GM12878 (cell line): Measurements from ENCODE around the gene FAM81B. TPM values are rescaled to one million over a fixed set of nuclear protein-coding genes. Genes with fewer than 3 reads are reported as not detected.

Experiments used
- ATAC-seq: fragments of 200-7000 bp; cut with Tn5 transposase; 3 replicates; pipeline ENCODE4 v1.9.1; 2020; ENCODE audit warnings: mild to moderate bottlenecking, moderate library complexity
- BruUV-seq: library from RNA; stranded (reverse); fragments of 400-500 nt; replicated peaks from 2 replicates; lab custom pipeline; 2021; lab: Mats Ljungman, UMichigan
- CTCF ChIA-PET: fragments of 300-600 bp; sonication (Branson Sonifier 250); formaldehyde crosslinking; extraction: SDS; loops from one replicate; lab custom pipeline; 2021; ENCODE audit warnings: inconsistent platforms; lab: Yijun Ruan, JAX
- POLR2A ChIA-PET: fragments of 350-600 bp; formaldehyde crosslinking; extraction: SDS; loops from one replicate; lab custom pipeline; 2021; ENCODE audit warnings: inconsistent platforms; lab: Charles Lee
- RAD21 ChIA-PET: fragments of 300-600 bp; sonication (Branson Sonifier 250); formaldehyde crosslinking; loops from one replicate; lab custom pipeline; 2023; ENCODE audit warnings: antibody characterized with exemption; ENCODE audit not compliant: unreplicated experiment; lab: Charles Lee
- SMC1A ChIA-PET: fragments of 300-600 bp; sonication (Branson Sonifier 250); formaldehyde crosslinking; loops from one replicate; lab custom pipeline; 2023; ENCODE audit not compliant: unreplicated experiment, uncharacterized antibody; lab: Charles Lee
- DNase-seq: peaks from one replicate; pipeline ENCODE4 v3.0.0-alpha.2; 2011; ENCODE audit warnings: low read depth, low spot score
- FAIRE-seq: peaks from 3 replicates; lab custom pipeline; 2011; peaks lifted over from hg19 to GRCh38; lab: Jason Lieb, UNC
- H2AFZ ChIP-seq: 2 replicates; pipeline ENCODE4 v1.6.0; 2011; ENCODE audit warnings: low read depth, low read length, control low read depth; ENCODE audit not compliant: control insufficient read depth
- H3K27ac ChIP-seq: 2 replicates; pipeline ENCODE4 v1.5.1; 2011; ENCODE audit warnings: control low read depth; ENCODE audit not compliant: control insufficient read depth, insufficient read depth
- H3K27me3 ChIP-seq, 2 experiments: replicated peaks in 1 of 2; 2 replicates each; pipeline versions ENCODE4 v1.6.0 to v1.6.1; 2011; ENCODE audit warnings: low read length in 1 of 2; ENCODE audit not compliant: control insufficient read depth in 2 of 2, insufficient read depth in 2 of 2
- H3K36me3 ChIP-seq, 2 experiments: 2 replicates each; pipeline ENCODE4 v1.5.1; 2011; ENCODE audit warnings: low read length in 1 of 2; ENCODE audit not compliant: control insufficient read depth in 2 of 2, insufficient read depth in 2 of 2
- H3K4me1 ChIP-seq: 2 replicates; pipeline ENCODE4 v1.6.1; 2011; ENCODE audit warnings: mild to moderate bottlenecking, low read length, moderate library complexity, mixed read lengths; ENCODE audit not compliant: control insufficient read depth, insufficient read depth
- H3K4me2 ChIP-seq: 2 replicates; pipeline ENCODE4 v1.6.0; 2011; ENCODE audit warnings: control low read depth; ENCODE audit not compliant: control insufficient read depth, insufficient read depth
- H3K4me3 ChIP-seq: fragments of 200-600 bp; sonication (generic); 2 replicates; pipeline ENCODE4 v1.5.1; 2016
- H3K79me2 ChIP-seq: 2 replicates; pipeline ENCODE4 v1.6.0; 2011; ENCODE audit warnings: low read length; ENCODE audit not compliant: control insufficient read depth, insufficient read depth
- H3K9ac ChIP-seq: 2 replicates; pipeline ENCODE4 v1.8.0; 2011; ENCODE audit warnings: low read length, control low read depth, mixed read lengths; ENCODE audit not compliant: control insufficient read depth, insufficient read depth
- H3K9me3 ChIP-seq: replicated peaks from 3 replicates; pipeline ENCODE4 v1.5.1; 2011; ENCODE audit warnings: mild to moderate bottlenecking, low read length; ENCODE audit not compliant: control insufficient read depth, insufficient read depth
- H4K20me1 ChIP-seq: 2 replicates; pipeline ENCODE4 v1.6.0; 2011; ENCODE audit not compliant: control insufficient read depth, insufficient read depth
- SRF ChIP-seq, 2 experiments: IDR thresholded peaks; 2 replicates each; pipeline ENCODE4 v1.6.1; 2011; ENCODE audit warnings: low read depth in 2 of 2, low read length in 2 of 2, mild to moderate bottlenecking in 1 of 2, moderate library complexity in 1 of 2
- ZSCAN29 ChIP-seq: fragments of 450-650 bp; IDR thresholded peaks from 2 replicates; pipeline ENCODE4 v1.6.1; 2017; ENCODE audit warnings: mild to moderate bottlenecking, moderate library complexity
- WGBS: methylation state at CpG from one replicate; pipeline ENCODE4 v1.1.6; 2016; ENCODE audit warnings: low lambda C conversion rate; ENCODE audit not compliant: insufficient replicate concordance, insufficient coverage; ENCODE audit errors: missing lambda C conversion rate; 5-methylcytosine and 5-hydroxymethylcytosine counted together
- in situ Hi-C: fragments of 300-500 bp; cut with MboI; formaldehyde crosslinking; loops from 9 replicates; pipeline ENCODE4 v1.14.3; 2018; ENCODE audit warnings: mixed read lengths
- intact Hi-C: fragments of 100-400 bp; cut with micrococcal nuclease; formaldehyde crosslinking; loops from one replicate; pipeline ENCODE4 v1.14.2; 2022; ENCODE audit not compliant: unreplicated experiment
- polyA plus RNA-seq, 11 experiments: library from polyadenylated mRNA; depleted of rRNA in 4 of 11; unstranded in 6 of 11; stranded (reverse) in 5 of 11; fragments of >200 nt; fragmentation: Nextera tagmentation in 4 of 11; fragmentation: Illumina TruSeq in 1 of 11; extraction: Ambion mirVana in 4 of 11; extraction: Trizol in 1 of 11; gene quantifications; 1 replicate in 1 of 11; 2 replicates in 10 of 11; pipeline versions ENCODE4 v1.2.1 to v1.2.3, GENCODE V29; 2011 to 2016; ENCODE audit warnings: inconsistent platforms in 2 of 11, missing spikeins in 2 of 11, low read depth in 1 of 11
- total RNA-seq, 4 experiments: library from RNA; depleted of rRNA in 3 of 4; stranded (reverse); fragments of >200 nt in 3 of 4; fragmentation: Illumina TruSeq in 1 of 4; extraction: Trizol in 1 of 4; gene quantifications; 2 replicates each; pipeline versions ENCODE4 v1.2.1 to v1.2.3, GENCODE V29; 2013 to 2021
- TF ChIP-seq, protein P1 (sequence below): fragments of 450-650 bp; formaldehyde crosslinking; IDR thresholded peaks from 2 replicates; pipeline ENCODE4 v1.4.0; 2020; ENCODE audit warnings: mild to moderate bottlenecking, moderate library complexity
- TF ChIP-seq, protein P2 (sequence below): IDR thresholded peaks from 2 replicates; pipeline ENCODE4 v1.6.1; 2012; ENCODE audit warnings: low read depth, low read length, improper control_type of control experiment

FAM81B gene
- total and polyA plus RNA-seq, 10 of the 15 experiments (the other 5 are each of a cell fraction or from before 2014, with no cell fraction given) = not detected

DNA sequence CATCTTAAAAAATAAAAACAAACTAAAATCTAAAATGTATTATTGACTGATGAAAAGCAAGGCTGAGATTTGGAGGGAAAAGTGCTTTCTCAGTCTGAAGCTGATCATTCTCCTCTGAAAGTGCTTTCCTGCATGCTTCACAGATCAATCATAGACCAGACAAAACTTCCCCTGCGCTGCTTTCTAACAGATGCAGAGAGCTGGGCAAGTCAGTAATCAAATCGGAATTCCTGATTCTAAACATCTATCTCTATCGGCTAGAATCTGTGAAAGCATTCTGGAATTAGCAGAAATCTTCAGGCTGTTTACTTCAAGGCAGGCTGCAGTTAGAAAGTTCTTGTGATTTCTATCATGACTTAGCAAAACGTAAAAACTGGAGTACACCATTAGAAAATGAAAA lies 15.6 kb upstream of the FAM81B start (continued):
- TF ChIP-seq, protein P1, sequence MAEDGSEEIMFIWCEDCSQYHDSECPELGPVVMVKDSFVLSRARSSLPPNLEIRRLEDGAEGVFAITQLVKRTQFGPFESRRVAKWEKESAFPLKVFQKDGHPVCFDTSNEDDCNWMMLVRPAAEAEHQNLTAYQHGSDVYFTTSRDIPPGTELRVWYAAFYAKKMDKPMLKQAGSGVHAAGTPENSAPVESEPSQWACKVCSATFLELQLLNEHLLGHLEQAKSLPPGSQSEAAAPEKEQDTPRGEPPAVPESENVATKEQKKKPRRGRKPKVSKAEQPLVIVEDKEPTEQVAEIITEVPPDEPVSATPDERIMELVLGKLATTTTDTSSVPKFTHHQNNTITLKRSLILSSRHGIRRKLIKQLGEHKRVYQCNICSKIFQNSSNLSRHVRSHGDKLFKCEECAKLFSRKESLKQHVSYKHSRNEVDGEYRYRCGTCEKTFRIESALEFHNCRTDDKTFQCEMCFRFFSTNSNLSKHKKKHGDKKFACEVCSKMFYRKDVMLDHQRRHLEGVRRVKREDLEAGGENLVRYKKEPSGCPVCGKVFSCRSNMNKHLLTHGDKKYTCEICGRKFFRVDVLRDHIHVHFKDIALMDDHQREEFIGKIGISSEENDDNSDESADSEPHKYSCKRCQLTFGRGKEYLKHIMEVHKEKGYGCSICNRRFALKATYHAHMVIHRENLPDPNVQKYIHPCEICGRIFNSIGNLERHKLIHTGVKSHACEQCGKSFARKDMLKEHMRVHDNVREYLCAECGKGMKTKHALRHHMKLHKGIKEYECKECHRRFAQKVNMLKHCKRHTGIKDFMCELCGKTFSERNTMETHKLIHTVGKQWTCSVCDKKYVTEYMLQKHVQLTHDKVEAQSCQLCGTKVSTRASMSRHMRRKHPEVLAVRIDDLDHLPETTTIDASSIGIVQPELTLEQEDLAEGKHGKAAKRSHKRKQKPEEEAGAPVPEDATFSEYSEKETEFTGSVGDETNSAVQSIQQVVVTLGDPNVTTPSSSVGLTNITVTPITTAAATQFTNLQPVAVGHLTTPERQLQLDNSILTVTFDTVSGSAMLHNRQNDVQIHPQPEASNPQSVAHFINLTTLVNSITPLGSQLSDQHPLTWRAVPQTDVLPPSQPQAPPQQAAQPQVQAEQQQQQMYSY = no peak
- TF ChIP-seq SRF (IDR thresholded peaks at IDR 0.05; ENCODE audit: low read depth in 2 of 2, low read length in 2 of 2) = no peak

DNA sequence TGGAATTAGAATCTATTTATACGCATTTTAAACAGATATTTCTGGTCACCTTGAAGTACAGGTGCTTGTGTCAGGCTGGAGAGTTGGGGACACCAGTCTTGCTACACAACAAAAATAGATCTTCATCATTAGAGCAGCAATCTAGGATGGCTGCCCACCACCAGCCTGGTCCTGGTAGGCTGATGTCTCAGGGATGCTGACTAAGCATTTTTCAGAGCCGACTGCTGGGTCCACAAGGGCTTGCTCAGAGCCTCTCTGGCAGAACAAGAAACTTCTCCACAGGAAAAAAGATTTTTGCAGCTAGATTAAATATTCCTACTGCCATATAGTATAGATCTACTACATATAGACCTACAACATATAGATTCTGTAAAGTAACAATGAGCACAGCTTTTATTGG lies 12.0 kb upstream of the FAM81B start:
- TF ChIP-seq ZSCAN29 = no peak
- TF ChIP-seq, protein P2, sequence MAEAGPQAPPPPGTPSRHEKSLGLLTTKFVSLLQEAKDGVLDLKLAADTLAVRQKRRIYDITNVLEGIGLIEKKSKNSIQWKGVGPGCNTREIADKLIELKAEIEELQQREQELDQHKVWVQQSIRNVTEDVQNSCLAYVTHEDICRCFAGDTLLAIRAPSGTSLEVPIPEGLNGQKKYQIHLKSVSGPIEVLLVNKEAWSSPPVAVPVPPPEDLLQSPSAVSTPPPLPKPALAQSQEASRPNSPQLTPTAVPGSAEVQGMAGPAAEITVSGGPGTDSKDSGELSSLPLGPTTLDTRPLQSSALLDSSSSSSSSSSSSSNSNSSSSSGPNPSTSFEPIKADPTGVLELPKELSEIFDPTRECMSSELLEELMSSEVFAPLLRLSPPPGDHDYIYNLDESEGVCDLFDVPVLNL = no peak
- Histone ChIP-seq H3K27ac (no peak overlapping the region), H3K4me1 (no peaks in the 10 kb centered on the region), H4K20me1 (no peaks in the 10 kb centered on the region), H3K27me3 (no peaks in the 10 kb centered on the region), H3K4me3 (no peak overlapping the region), H3K9me3 (no peaks in the 10 kb centered on the region), H3K79me2 (no peaks in the 10 kb centered on the region), H2AFZ (no peak overlapping the region), H3K36me3 (no peaks in the 10 kb centered on the region), H3K9ac (no peak overlapping the region), H3K4me2 (no peak overlapping the region)
- ChIA-PET RAD21 (no interaction called here), POLR2A (no interaction called here), SMC1A (no interaction called here), CTCF (no interaction called here)
- no peak for FAIRE-seq
- ATAC-seq = no peak
- intact Hi-C loops = no loop called here
- in situ Hi-C loops = no loop called here
- BruUV-seq = no TSS peak
- DNase-seq = no peak
- WGBS = 45% methylated on average over 2 of the region's 2 CpGs
